H1 (cell line): Measurements from ENCODE around the gene ACTA2. TPM values are rescaled to one million over a fixed set of nuclear protein-coding genes. Genes with fewer than 3 reads are reported as not detected.

Experiments
- CTCF ChIA-PET: fragments of 300-600 bp; sonication (Branson Sonifier 250); formaldehyde crosslinking; loops from one replicate; lab custom pipeline; 2021; ENCODE audit not compliant: partially characterized antibody; lab: Charles Lee
- POLR2A ChIA-PET: fragments of 300-600 bp; sonication (Branson Sonifier 250); formaldehyde crosslinking; loops from one replicate; lab custom pipeline; 2021; ENCODE audit warnings: inconsistent platforms; ENCODE audit not compliant: partially characterized antibody; lab: Charles Lee
- DNase-seq, 2 experiments: peaks; one replicate each; pipeline versions ENCODE4 v3.0.0 to v3.0.0-alpha.2; 2010 to 2022; ENCODE audit warnings: low spot score in 2 of 2, low read depth in 1 of 2, mixed read lengths in 1 of 2
- FAIRE-seq: peaks from 2 replicates; lab custom pipeline; 2011; peaks lifted over from hg19 to GRCh38; lab: Jason Lieb, UNC
- H2AFZ ChIP-seq: 2 replicates; pipeline ENCODE4 v1.8.1; 2012; ENCODE audit warnings: low read length, inconsistent platforms
- H2AK5ac ChIP-seq: 2 replicates; pipeline ENCODE4 v1.6.1; 2013; ENCODE audit warnings: low read depth, low read length
- H2BK120ac ChIP-seq: replicated peaks from 2 replicates; pipeline ENCODE3; 2013; ENCODE audit warnings: low read depth, low read length, inconsistent platforms
- H2BK12ac ChIP-seq: 2 replicates; pipeline ENCODE4 v1.6.1; 2013; ENCODE audit warnings: low read depth, low read length
- H2BK15ac ChIP-seq: 2 replicates; pipeline ENCODE4 v1.6.1; 2013; ENCODE audit warnings: low read length
- H2BK20ac ChIP-seq: 2 replicates; pipeline ENCODE4 v1.6.1; 2013; ENCODE audit warnings: low read length
- H2BK5ac ChIP-seq: 2 replicates; pipeline ENCODE4 v1.6.1; 2013; ENCODE audit warnings: low read depth, low read length
- H3K14ac ChIP-seq: 2 replicates; pipeline ENCODE4 v1.6.1; 2013; ENCODE audit warnings: inconsistent platforms; ENCODE audit not compliant: insufficient read length
- H3K18ac ChIP-seq: 2 replicates; pipeline ENCODE4 v1.6.1; 2013; ENCODE audit warnings: low read length; ENCODE audit errors: extremely low read depth
- H3K23ac ChIP-seq: 2 replicates; pipeline ENCODE4 v1.6.1; 2013; ENCODE audit warnings: inconsistent platforms; ENCODE audit not compliant: insufficient read length
- H3K23me2 ChIP-seq: 2 replicates; pipeline ENCODE4 v1.6.1; 2013; ENCODE audit warnings: low read depth, low read length
- H3K27ac ChIP-seq: 2 replicates; pipeline ENCODE4 v1.6.1; 2011; ENCODE audit warnings: low read depth, low read length, inconsistent platforms
- H3K27me3 ChIP-seq, 4 experiments: replicated peaks in 1 of 4; 1 replicate in 1 of 4; 2 replicates in 3 of 4; pipeline versions ENCODE4 v1.6.1 to v1.8.1; 2011 to 2013; ENCODE audit warnings: low read length in 3 of 4, mild to moderate bottlenecking in 3 of 4, inconsistent platforms in 2 of 4, mixed read lengths in 2 of 4, moderate library complexity in 1 of 4; ENCODE audit not compliant: control insufficient read depth in 3 of 4, insufficient read depth in 3 of 4; ENCODE audit errors: extremely low read depth in 1 of 4
- H3K36me3 ChIP-seq, 4 experiments: 2 replicates each; pipeline versions ENCODE4 v1.6.1 to v1.8.1; 2011 to 2013; ENCODE audit warnings: mild to moderate bottlenecking in 4 of 4, low read length in 3 of 4, moderate library complexity in 2 of 4, control low read depth in 1 of 4, inconsistent platforms in 1 of 4; ENCODE audit not compliant: insufficient read depth in 4 of 4, control insufficient read depth in 2 of 4
- H3K4ac ChIP-seq: replicated peaks from 2 replicates; pipeline ENCODE3; 2013; ENCODE audit warnings: low read length, low read depth, mixed read lengths, inconsistent platforms; ENCODE audit not compliant: insufficient read length
- H3K4me1 ChIP-seq, 4 experiments: replicated peaks in 1 of 4; 1 replicate in 1 of 4; 2 replicates in 3 of 4; pipeline versions ENCODE4 v1.6.1 to v1.8.1; 2011 to 2013; ENCODE audit warnings: low read length in 3 of 4, inconsistent platforms in 2 of 4, mixed read lengths in 1 of 4; ENCODE audit not compliant: insufficient read depth in 4 of 4, control insufficient read depth in 3 of 4
- H3K4me2 ChIP-seq, 2 experiments: 2 replicates each; pipeline versions ENCODE4 v1.6.1 to v1.8.1; 2011 to 2013; ENCODE audit warnings: low read depth in 2 of 2, low read length in 2 of 2, control low read depth in 1 of 2, inconsistent platforms in 1 of 2, mild to moderate bottlenecking in 1 of 2; ENCODE audit not compliant: insufficient read depth in 1 of 2
- H3K4me3 ChIP-seq, 4 experiments: fragments of 200-600, 300-600 bp in 1 of 4; sonication (generic), shearing (Covaris generic), sonication (Bioruptor Twin) in 1 of 4; 2 replicates each; pipeline versions ENCODE4 v1.5.1 to v1.8.1; 2011 to 2016; ENCODE audit warnings: low read length in 4 of 4, low read depth in 3 of 4, control low read depth in 2 of 4, inconsistent platforms in 2 of 4, mild to moderate bottlenecking in 2 of 4, mixed read lengths in 1 of 4, moderate library complexity in 1 of 4; ENCODE audit not compliant: insufficient read depth in 2 of 4; ENCODE audit errors: extremely low read depth in 1 of 4
- H3K56ac ChIP-seq: replicated peaks from 2 replicates; pipeline ENCODE3; 2013; ENCODE audit warnings: low read depth, mild to moderate bottlenecking, mixed read lengths, low read length, inconsistent platforms; ENCODE audit not compliant: insufficient read length
- H3K79me1 ChIP-seq: 2 replicates; pipeline ENCODE4 v1.6.1; 2013; ENCODE audit warnings: low read depth, low read length, control low read depth
- H3K79me2 ChIP-seq, 2 experiments: 2 replicates each; pipeline versions ENCODE4 v1.6.1 to v1.8.1; 2012 to 2013; ENCODE audit warnings: low read length in 2 of 2, mild to moderate bottlenecking in 2 of 2, inconsistent platforms in 1 of 2; ENCODE audit not compliant: insufficient read depth in 2 of 2, control insufficient read depth in 1 of 2
- H3K9ac ChIP-seq, 4 experiments: replicated peaks in 1 of 4; 1 replicate in 1 of 4; 2 replicates in 3 of 4; pipeline versions ENCODE4 v1.6.1 to v1.8.1; 2011 to 2013; ENCODE audit warnings: low read depth in 3 of 4, low read length in 3 of 4, control low read depth in 2 of 4, mild to moderate bottlenecking in 2 of 4, moderate library complexity in 2 of 4, inconsistent platforms in 1 of 4; ENCODE audit errors: extremely low read depth in 1 of 4
- H3K9me3 ChIP-seq, 2 experiments: 2 replicates each; pipeline versions ENCODE4 v1.6.1 to v1.8.1; 2012 to 2013; ENCODE audit warnings: mild to moderate bottlenecking in 2 of 2, moderate library complexity in 2 of 2, control low read depth in 1 of 2, inconsistent platforms in 1 of 2, low read depth in 1 of 2, low read length in 1 of 2, mixed read lengths in 1 of 2; ENCODE audit not compliant: insufficient read depth in 2 of 2
- H4K20me1 ChIP-seq, 2 experiments: replicated peaks in 1 of 2; 2 replicates each; pipeline versions ENCODE3 to v1.8.1; 2011 to 2013; ENCODE audit warnings: inconsistent platforms in 2 of 2, low read length in 2 of 2, mild to moderate bottlenecking in 1 of 2; ENCODE audit not compliant: insufficient read depth in 2 of 2, control insufficient read depth in 1 of 2
- H4K5ac ChIP-seq: 2 replicates; pipeline ENCODE4 v1.6.1; 2013; ENCODE audit warnings: low read length, low read depth, mixed read lengths, inconsistent platforms; ENCODE audit not compliant: insufficient read length
- H4K8ac ChIP-seq: 2 replicates; pipeline ENCODE4 v1.8.0; 2013; ENCODE audit warnings: mild to moderate bottlenecking, moderate library complexity, low read length, inconsistent platforms; ENCODE audit not compliant: insufficient read depth; ENCODE audit errors: extremely low read depth
- H4K91ac ChIP-seq: replicated peaks from 2 replicates; pipeline ENCODE3; 2013; ENCODE audit warnings: low read length, mixed read lengths, inconsistent platforms; ENCODE audit not compliant: insufficient read length
- ASH2L ChIP-seq: fragments of 200-600, 300-600 bp; sonication (generic); IDR thresholded peaks from one replicate; pipeline ENCODE4 v1.7.1; 2017; ENCODE audit warnings: low read length
- BCL11A ChIP-seq, 2 experiments: IDR thresholded peaks; one replicate each; pipeline ENCODE4 v1.6.1; 2011; ENCODE audit warnings: low read depth in 2 of 2, low read length in 2 of 2, mild to moderate bottlenecking in 2 of 2
- CBX8 ChIP-seq: fragments of 300-800, 300-1000 bp; sonication (generic); IDR thresholded peaks from 2 replicates; pipeline ENCODE4 v1.7.1; 2016; ENCODE audit warnings: low read depth, low read length, borderline replicate concordance
- GABPA ChIP-seq: IDR thresholded peaks from 2 replicates; pipeline ENCODE4 v1.6.1; 2011; ENCODE audit warnings: mild to moderate bottlenecking, low read length, moderate library complexity, borderline replicate concordance; ENCODE audit not compliant: insufficient read depth
- JUN ChIP-seq: IDR thresholded peaks from 2 replicates; pipeline ENCODE4 v1.6.1; 2011; ENCODE audit warnings: low read depth, mild to moderate bottlenecking, improper control_type of control experiment, low read length
- KDM4A ChIP-seq: IDR thresholded peaks from one replicate; pipeline ENCODE4 v1.7.1; 2012; ENCODE audit warnings: low read depth, mild to moderate bottlenecking, moderate library complexity, low read length, inconsistent platforms; ENCODE audit not compliant: severe bottlenecking
- RBBP5 ChIP-seq: IDR thresholded peaks from 2 replicates; pipeline ENCODE4 v1.7.1; 2012; ENCODE audit warnings: low read depth, mild to moderate bottlenecking, inconsistent platforms, low read length, moderate library complexity, borderline replicate concordance
- SP1 ChIP-seq: IDR thresholded peaks from 2 replicates; pipeline ENCODE4 v1.6.1; 2011; ENCODE audit warnings: low read depth, low read length
- SRF ChIP-seq: IDR thresholded peaks from 2 replicates; pipeline ENCODE4 v1.6.1; 2011; ENCODE audit warnings: mild to moderate bottlenecking, low read depth, low read length, moderate library complexity
- TCF12 ChIP-seq: IDR thresholded peaks from 2 replicates; pipeline ENCODE4 v1.6.1; 2011; ENCODE audit warnings: low read depth, mild to moderate bottlenecking, low read length
- ZNF274 ChIP-seq: IDR thresholded peaks from 2 replicates; pipeline ENCODE4 v1.7.0; 2012; ENCODE audit warnings: low read length, borderline replicate concordance; ENCODE audit errors: extremely low read depth
- polyA plus RNA-seq, 7 experiments: library from polyadenylated mRNA; depleted of rRNA in 3 of 7; stranded (reverse) in 5 of 7; unstranded in 2 of 7; fragments of >200 nt in 5 of 7; fragments of 200-250 nt in 2 of 7; gene quantifications; 1 replicate in 5 of 7; 2 replicates in 1 of 7; 4 replicates in 1 of 7; pipeline versions ENCODE4 v1.2.1 to v1.2.3, GENCODE V29; 2011 to 2013; ENCODE audit warnings: missing spikeins in 2 of 7, mixed read lengths in 2 of 7
- total RNA-seq: library from RNA; stranded (reverse); fragmentation: NEBNext Ultra II Directional; extraction: Animal tissue kit (Norgen Biotek cat#: 25700); gene quantifications from 2 replicates; pipeline ENCODE4 v1.2.1, GENCODE V29; 2021
- TF ChIP-seq, protein P1 (sequence below), 3 experiments: IDR thresholded peaks; 1 replicate in 2 of 3; 2 replicates in 1 of 3; pipeline versions ENCODE4 v1.5.1 to v1.6.1; 2011; ENCODE audit warnings: low read length in 3 of 3, mild to moderate bottlenecking in 3 of 3, inconsistent platforms in 2 of 3, low read depth in 1 of 3, moderate library complexity in 1 of 3; ENCODE audit not compliant: insufficient read depth in 1 of 3; ENCODE audit errors: control extremely low read depth in 1 of 3

Gene ACTA2
- total and polyA plus RNA-seq, 2 of the 8 experiments (the other 6 are each of a cell fraction or from before 2014, with no cell fraction given), result 3.5 to 8.9 TPM

- H2BK5ac ChIP-seq, result no peak overlapping the region
- H3K27me3 ChIP-seq, result peaks cover 0 to 13% (median 7%) of the 10 kb centered on the region in 4 experiments; a peak in 6 of 7 replicates
- H3K9me3 ChIP-seq, result no peaks in the 10 kb centered on the region
- H3K9ac ChIP-seq, result no peak overlapping the region
- no peak overlapping the region; the same call in 1 of the 2 replicates for H2BK12ac ChIP-seq
- POLR2A ChIA-PET, result no interaction called here
- no peak overlapping the region for H2AFZ ChIP-seq
- CTCF ChIA-PET, result interaction anchor here (0.6 to 6.0 kb wide), 38 partner anchors 8 to 463 kb away, joined by 3 to 103 read pairs (median 4); partner anchors contain the start of gene ANKRD22
- no peaks in the 10 kb centered on the region for H3K36me3 ChIP-seq
- H3K4ac ChIP-seq, result no peak overlapping the region
- H3K56ac ChIP-seq, result no peak overlapping the region
- no peak for DNase-seq
- H2AK5ac ChIP-seq, result no peak overlapping the region
- H3K18ac ChIP-seq, result no peak overlapping the region
- no peak for FAIRE-seq
- H2BK20ac ChIP-seq, result no peak overlapping the region
- H3K4me1 ChIP-seq, result peaks cover 0 to 4% (median 2%) of the 10 kb centered on the region in 4 experiments; a peak in 3 of 7 replicates
- no peaks in the 10 kb centered on the region for H4K20me1 ChIP-seq
- H3K4me3 ChIP-seq, result no peak overlapping the region
- H3K27ac ChIP-seq, result no peak overlapping the region
- H3K14ac ChIP-seq, result no peak overlapping the region
- no peak overlapping the region for H4K91ac ChIP-seq
- H4K5ac ChIP-seq, result no peak overlapping the region
- no peaks in the 10 kb centered on the region for H3K79me2 ChIP-seq
- peaks cover 7% of the 10 kb centered on the region; the same call in 1 of the 2 replicates for H3K23me2 ChIP-seq
- no peak overlapping the region for H3K23ac ChIP-seq
- H2BK120ac ChIP-seq, result no peak overlapping the region
- no peak overlapping the region for H3K4me2 ChIP-seq
- H4K8ac ChIP-seq, result no peak overlapping the region
- H3K79me1 ChIP-seq, result no peaks in the 10 kb centered on the region
- H2BK15ac ChIP-seq, result 0 out of 2 replicates have a peak overlapping the region, but pooled peaks have one; percentile 63
- no peak for TF ChIP-seq RBBP5
- TF ChIP-seq, protein P1, sequence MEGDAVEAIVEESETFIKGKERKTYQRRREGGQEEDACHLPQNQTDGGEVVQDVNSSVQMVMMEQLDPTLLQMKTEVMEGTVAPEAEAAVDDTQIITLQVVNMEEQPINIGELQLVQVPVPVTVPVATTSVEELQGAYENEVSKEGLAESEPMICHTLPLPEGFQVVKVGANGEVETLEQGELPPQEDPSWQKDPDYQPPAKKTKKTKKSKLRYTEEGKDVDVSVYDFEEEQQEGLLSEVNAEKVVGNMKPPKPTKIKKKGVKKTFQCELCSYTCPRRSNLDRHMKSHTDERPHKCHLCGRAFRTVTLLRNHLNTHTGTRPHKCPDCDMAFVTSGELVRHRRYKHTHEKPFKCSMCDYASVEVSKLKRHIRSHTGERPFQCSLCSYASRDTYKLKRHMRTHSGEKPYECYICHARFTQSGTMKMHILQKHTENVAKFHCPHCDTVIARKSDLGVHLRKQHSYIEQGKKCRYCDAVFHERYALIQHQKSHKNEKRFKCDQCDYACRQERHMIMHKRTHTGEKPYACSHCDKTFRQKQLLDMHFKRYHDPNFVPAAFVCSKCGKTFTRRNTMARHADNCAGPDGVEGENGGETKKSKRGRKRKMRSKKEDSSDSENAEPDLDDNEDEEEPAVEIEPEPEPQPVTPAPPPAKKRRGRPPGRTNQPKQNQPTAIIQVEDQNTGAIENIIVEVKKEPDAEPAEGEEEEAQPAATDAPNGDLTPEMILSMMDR (IDR thresholded peaks at IDR 0.05; ENCODE audit: control extremely low read depth in 1 of 3, insufficient read depth in 1 of 3, low read depth in 1 of 3, low read length in 3 of 3), result no peak
- no peak for TF ChIP-seq CBX8
- TF ChIP-seq ASH2L, result no peak
- no peak for TF ChIP-seq SRF
- TF ChIP-seq GABPA, result no peak
- no peak for TF ChIP-seq KDM4A
- TF ChIP-seq JUN, result no peak
- TF ChIP-seq TCF12, result no peak
- TF ChIP-seq SP1, result no peak
- TF ChIP-seq BCL11A (IDR thresholded peaks at IDR 0.05; ENCODE audit: low read depth in 2 of 2, low read length in 2 of 2), result no peak
- TF ChIP-seq ZNF274, result no peak
These were observed 34.7 kb upstream of the ACTA2 start for GRCh38 chr10:88987243-88987725.
